Gastroesophageal sphincter (tissue), 4 donors: ENCODE results near the gene GABRR3. TPM values are rescaled to one million over a fixed set of nuclear protein-coding genes. Genes with fewer than 3 reads are reported as not detected.

Experiments
- ATAC-seq: fragments of 150-250 bp; one replicate; pipeline ENCODE4 v1.9.1; 2016; ENCODE audit warnings: mild to moderate bottlenecking, moderate library complexity
- H3K27ac ChIP-seq, 4 donors: fragments of 200-600 bp; sonication (generic) in 3 of 4; 1 replicate in 3 of 4; 2 replicates in 1 of 4; pipeline ENCODE4 v1.5.1; 2016 to 2019
- H3K27me3 ChIP-seq: fragments of 200-600 bp; sonication (generic); one replicate; pipeline ENCODE4 v1.5.1; 2019
- H3K36me3 ChIP-seq, 2 donors: fragments of 200-600 bp; sonication (generic); one replicate each; pipeline ENCODE4 v1.5.1; 2019; ENCODE audit warnings: control low read depth in 1 of 2
- H3K4me1 ChIP-seq, 3 donors: fragments of 200-600 bp; sonication (generic); 1 replicate in 2 of 3; 2 replicates in 1 of 3; pipeline ENCODE4 v1.5.1; 2016 to 2019; ENCODE audit warnings: control low read depth in 2 of 3
- H3K4me3 ChIP-seq, 2 donors: fragments of 200-600 bp; sonication (generic); one replicate each; pipeline ENCODE4 v1.5.1; 2019; ENCODE audit warnings: mild to moderate bottlenecking in 1 of 2, moderate library complexity in 1 of 2
- H3K9me3 ChIP-seq, 3 donors: fragments of 200-600 bp; sonication (generic); one replicate each; pipeline ENCODE4 v1.5.1; 2017 to 2019; ENCODE audit warnings: control low read depth in 2 of 3
- EP300 ChIP-seq: sonication (generic); formaldehyde crosslinking; IDR thresholded peaks from one replicate; pipeline ENCODE4 v1.6.1; 2017; ENCODE audit warnings: antibody characterized with exemption, mild to moderate bottlenecking
- POLR2A ChIP-seq, 2 donors: fragments of 450-650 bp; IDR thresholded peaks; one replicate each; pipeline ENCODE4 v1.6.1; 2017; ENCODE audit warnings: antibody characterized with exemption in 2 of 2, mild to moderate bottlenecking in 2 of 2, moderate library complexity in 1 of 2
- POLR2AphosphoS5 ChIP-seq: sonication (generic); formaldehyde crosslinking; IDR thresholded peaks from one replicate; pipeline ENCODE4 v1.6.1; 2017; ENCODE audit warnings: antibody characterized with exemption
- WGBS, 2 donors: methylation state at CpG; one replicate each; pipeline ENCODE4 v1.1.5; 2018; ENCODE audit warnings: low coverage in 1 of 2; 5-methylcytosine and 5-hydroxymethylcytosine counted together
- total RNA-seq, 4 donors: library from RNA; depleted of rRNA; stranded (reverse); fragments of >200 nt; gene quantifications; one replicate each; pipeline ENCODE4 v1.1.0, GENCODE V29; 2016
- TF ChIP-seq, protein P1 (sequence below), 4 experiments: fragments of 200-600 bp in 2 of 4; fragments of 450-650 bp in 2 of 4; sonication (generic) in 1 of 4; IDR thresholded peaks; one replicate each; pipeline ENCODE4 v1.5.1; 2017 to 2019; ENCODE audit warnings: antibody characterized with exemption in 4 of 4, mild to moderate bottlenecking in 2 of 4, moderate library complexity in 2 of 4

The GABRR3 gene
- total RNA-seq, 4 donors from 2014 or later = not detected

GRCh38 chr3:98032904-98033303 is 2.2 kb downstream of the GABRR3 start:
- TF ChIP-seq, protein P1, sequence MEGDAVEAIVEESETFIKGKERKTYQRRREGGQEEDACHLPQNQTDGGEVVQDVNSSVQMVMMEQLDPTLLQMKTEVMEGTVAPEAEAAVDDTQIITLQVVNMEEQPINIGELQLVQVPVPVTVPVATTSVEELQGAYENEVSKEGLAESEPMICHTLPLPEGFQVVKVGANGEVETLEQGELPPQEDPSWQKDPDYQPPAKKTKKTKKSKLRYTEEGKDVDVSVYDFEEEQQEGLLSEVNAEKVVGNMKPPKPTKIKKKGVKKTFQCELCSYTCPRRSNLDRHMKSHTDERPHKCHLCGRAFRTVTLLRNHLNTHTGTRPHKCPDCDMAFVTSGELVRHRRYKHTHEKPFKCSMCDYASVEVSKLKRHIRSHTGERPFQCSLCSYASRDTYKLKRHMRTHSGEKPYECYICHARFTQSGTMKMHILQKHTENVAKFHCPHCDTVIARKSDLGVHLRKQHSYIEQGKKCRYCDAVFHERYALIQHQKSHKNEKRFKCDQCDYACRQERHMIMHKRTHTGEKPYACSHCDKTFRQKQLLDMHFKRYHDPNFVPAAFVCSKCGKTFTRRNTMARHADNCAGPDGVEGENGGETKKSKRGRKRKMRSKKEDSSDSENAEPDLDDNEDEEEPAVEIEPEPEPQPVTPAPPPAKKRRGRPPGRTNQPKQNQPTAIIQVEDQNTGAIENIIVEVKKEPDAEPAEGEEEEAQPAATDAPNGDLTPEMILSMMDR (IDR thresholded peaks at IDR 0.05) = no peak
- TF ChIP-seq POLR2A (IDR thresholded peaks at IDR 0.05) (no peak), EP300 (no peak), POLR2AphosphoS5 (no peak)
- H3K4me3 ChIP-seq = no peak overlapping the region
- H3K4me1 ChIP-seq = no peaks in the 10 kb centered on the region
- peaks cover 25% of the 10 kb centered on the region for H3K27me3 ChIP-seq
- H3K27ac ChIP-seq = no peak overlapping the region
- no peaks in the 10 kb centered on the region for H3K9me3 ChIP-seq
- no peaks in the 10 kb centered on the region for H3K36me3 ChIP-seq
- 36 to 38% methylated on average over 1 of the region's 1 CpG for WGBS, 2 donors
- no peak for ATAC-seq

DNA sequence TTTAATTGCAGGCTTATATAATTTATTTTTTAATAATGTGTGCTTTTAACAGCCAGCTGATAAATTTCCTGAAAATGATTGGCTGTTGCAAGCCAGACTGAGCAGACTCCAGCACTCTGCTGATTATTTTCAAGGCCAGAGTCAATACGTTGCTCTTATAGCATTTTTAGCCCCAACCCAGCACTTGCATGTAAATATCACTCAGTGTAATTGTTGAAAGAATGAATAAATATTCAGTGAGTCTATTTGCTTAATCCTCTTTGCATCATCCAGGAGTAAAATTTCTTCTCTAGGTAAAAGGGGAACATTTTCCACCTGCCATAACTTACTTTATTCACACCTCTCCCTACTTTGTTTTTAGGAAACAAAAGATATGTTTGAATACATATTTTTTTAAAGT is 2.9 kb downstream of the GABRR3 start:
- H3K27me3 ChIP-seq = peaks cover 25% of the 10 kb centered on the region
- TF ChIP-seq, protein P1 (IDR thresholded peaks at IDR 0.05) = no peak
- TF ChIP-seq POLR2AphosphoS5 = no peak
- no peak for TF ChIP-seq POLR2A (IDR thresholded peaks at IDR 0.05)
- TF ChIP-seq EP300 = no peak

DNA sequence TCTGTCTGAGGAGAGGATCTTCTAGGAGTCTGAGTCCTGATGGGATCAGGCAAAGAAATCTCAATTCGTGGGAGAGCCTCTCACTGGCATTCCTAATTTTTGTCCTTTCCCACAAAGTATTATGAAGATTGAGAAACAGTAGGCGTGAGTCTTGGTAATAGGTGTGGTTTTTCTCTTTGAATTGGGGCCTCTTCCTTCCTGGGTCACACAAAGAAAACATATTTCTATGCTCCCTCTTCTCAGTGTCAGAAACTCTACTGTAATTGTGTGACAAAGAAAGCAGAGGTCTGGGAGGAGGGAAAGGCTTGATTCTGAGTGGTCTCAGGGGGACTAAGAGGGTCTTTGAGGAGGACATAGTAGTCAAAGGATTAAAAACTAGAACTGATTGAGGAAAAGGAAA is 6.0 kb downstream of the GABRR3 start:
- TF ChIP-seq POLR2A (IDR thresholded peaks at IDR 0.05) (no peak), EP300 (no peak), POLR2AphosphoS5 (no peak)
- TF ChIP-seq, protein P1 (IDR thresholded peaks at IDR 0.05) = no peak
- H3K36me3 ChIP-seq = no peaks in the 10 kb centered on the region
- H3K4me1 ChIP-seq = no peaks in the 10 kb centered on the region
- H3K9me3 ChIP-seq = no peaks in the 10 kb centered on the region
- peaks cover 6% of the 10 kb centered on the region for H3K27me3 ChIP-seq
- ATAC-seq = no peak
- WGBS, 2 donors = 49 to 78% methylated on average over 1 to 2 of the region's 2 CpGs
- no peak overlapping the region for H3K4me3 ChIP-seq
- no peak overlapping the region for H3K27ac ChIP-seq

More for the DNA sequence above, 2.9 kb downstream of the GABRR3 start:
- Histone ChIP-seq H3K4me1 (no peaks in the 10 kb centered on the region), H3K4me3 (no peak overlapping the region), H3K9me3 (no peaks in the 10 kb centered on the region), H3K36me3 (no peaks in the 10 kb centered on the region), H3K27ac (no peak overlapping the region)
- ATAC-seq = no peak
- 36 to 42% methylated on average over 1 of the region's 1 CpG for WGBS, 2 donors

DNA sequence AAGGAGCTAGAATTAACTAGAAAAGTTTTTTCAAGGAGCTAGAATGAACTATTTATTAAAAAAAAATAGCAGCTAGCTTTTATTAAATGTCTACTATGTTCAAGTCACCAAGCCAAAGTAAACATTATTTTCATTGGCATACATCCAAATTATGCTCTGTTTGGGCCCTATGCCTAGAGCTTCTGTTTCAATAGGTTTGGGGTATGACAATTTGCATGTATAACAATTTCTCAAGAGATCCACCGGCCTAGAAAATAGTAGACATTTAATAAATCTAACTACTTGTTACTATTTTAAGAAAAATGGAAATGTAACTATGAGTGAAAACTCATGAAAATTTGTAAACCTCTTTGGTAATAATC is 8.0 kb downstream of the GABRR3 start:
- H3K36me3 ChIP-seq = no peaks in the 10 kb centered on the region
- H3K4me3 ChIP-seq = no peak overlapping the region
- peaks cover 5% of the 10 kb centered on the region for H3K27me3 ChIP-seq
- TF ChIP-seq POLR2AphosphoS5 (no peak), EP300 (no peak)
- TF ChIP-seq, protein P1 (IDR thresholded peaks at IDR 0.05) = no peak
- no peak overlapping the region for H3K27ac ChIP-seq
- 33 to 44% methylated on average over 1 of the region's 1 CpG for WGBS, 2 donors
- no peak for ATAC-seq
- H3K4me1 ChIP-seq = no peaks in the 10 kb centered on the region
- H3K9me3 ChIP-seq = no peaks in the 10 kb centered on the region

- H3K9me3 ChIP-seq = no peaks in the 10 kb centered on the region
- ATAC-seq = no peak
- WGBS, 2 donors = 87 to 92% methylated on average over 2 to 5 of the region's 5 CpGs
Observed at GRCh38 chr3:98026425-98027084, 8.6 kb downstream of the GABRR3 start.

More at GRCh38 chr3:98026425-98027084, 8.6 kb downstream of the GABRR3 start:
- H3K36me3 ChIP-seq = no peaks in the 10 kb centered on the region
- H3K4me1 ChIP-seq = no peaks in the 10 kb centered on the region
- H3K27ac ChIP-seq = no peak overlapping the region
- TF ChIP-seq EP300 (no peak), POLR2A (IDR thresholded peaks at IDR 0.05) (no peak), POLR2AphosphoS5 (no peak)
- TF ChIP-seq, protein P1 (IDR thresholded peaks at IDR 0.05) = no peak
- H3K4me3 ChIP-seq = no peak overlapping the region
- peaks cover 5% of the 10 kb centered on the region for H3K27me3 ChIP-seq
